Activated T-cell treated with anti-CD3 and anti-CD28 coated beads, Interleukin-2, amount 50 U/mL, for 48 hours (primary cell): ENCODE results near the gene TPR.

ENCODE experiments used
- DNase-seq, 2 experiments: peaks; one replicate each; pipeline ENCODE4 v3.0.0-alpha.2; 2020

Gene TPR

GRCh38 chr1:186326009-186326408 is 49.0 kb downstream of the TPR start:
- DNase-seq: no peak

DNA sequence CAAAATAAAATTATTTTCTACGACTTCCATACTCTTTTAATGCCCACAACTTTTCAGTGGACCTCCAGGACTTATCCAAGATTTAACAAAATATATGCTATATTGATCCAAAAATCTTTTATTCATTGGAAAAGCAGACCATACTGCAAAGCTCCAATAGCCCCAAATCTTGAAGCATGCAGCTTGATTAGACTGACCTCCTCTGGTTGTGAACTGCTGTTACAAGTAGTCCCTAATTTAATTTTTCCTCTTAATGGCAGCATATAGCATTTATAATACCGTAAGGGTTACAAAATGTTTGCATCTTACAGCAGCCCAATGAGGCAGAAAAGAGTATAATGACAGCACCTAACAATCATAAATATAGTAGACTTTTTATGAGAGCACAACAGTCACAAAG is 49.8 kb downstream of the TPR start:
- no peak for DNase-seq

DNA sequence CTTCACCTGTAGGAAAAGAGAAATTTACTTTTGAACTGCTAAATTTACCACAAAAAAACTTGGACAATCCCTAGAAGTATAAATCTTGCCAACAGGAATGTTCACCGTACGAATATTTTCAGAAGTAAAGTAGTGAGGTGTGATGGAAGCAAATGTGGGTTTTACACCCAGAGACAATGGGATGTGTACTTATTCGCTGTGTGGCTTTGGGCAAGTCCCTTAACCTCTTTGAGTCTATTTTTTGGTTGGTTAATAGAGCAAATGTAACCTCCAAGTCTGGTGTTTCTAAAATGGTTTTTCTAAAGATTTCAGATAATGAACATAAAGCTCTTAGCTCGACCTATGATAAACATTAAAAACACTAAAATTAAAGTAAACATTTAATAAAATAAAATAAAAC is 51.2 kb downstream of the TPR start:
- DNase-seq: no peak

- no peak for DNase-seq
These were observed 59.5 kb downstream of the TPR start for GRCh38 chr1:186315570-186315969.

- no peak for DNase-seq
These were observed 63.5 kb downstream of the TPR start for GRCh38 chr1:186311375-186312051.

- DNase-seq: no peak
These were observed 64.7 kb downstream of the TPR start for GRCh38 chr1:186310307-186310706.

DNA sequence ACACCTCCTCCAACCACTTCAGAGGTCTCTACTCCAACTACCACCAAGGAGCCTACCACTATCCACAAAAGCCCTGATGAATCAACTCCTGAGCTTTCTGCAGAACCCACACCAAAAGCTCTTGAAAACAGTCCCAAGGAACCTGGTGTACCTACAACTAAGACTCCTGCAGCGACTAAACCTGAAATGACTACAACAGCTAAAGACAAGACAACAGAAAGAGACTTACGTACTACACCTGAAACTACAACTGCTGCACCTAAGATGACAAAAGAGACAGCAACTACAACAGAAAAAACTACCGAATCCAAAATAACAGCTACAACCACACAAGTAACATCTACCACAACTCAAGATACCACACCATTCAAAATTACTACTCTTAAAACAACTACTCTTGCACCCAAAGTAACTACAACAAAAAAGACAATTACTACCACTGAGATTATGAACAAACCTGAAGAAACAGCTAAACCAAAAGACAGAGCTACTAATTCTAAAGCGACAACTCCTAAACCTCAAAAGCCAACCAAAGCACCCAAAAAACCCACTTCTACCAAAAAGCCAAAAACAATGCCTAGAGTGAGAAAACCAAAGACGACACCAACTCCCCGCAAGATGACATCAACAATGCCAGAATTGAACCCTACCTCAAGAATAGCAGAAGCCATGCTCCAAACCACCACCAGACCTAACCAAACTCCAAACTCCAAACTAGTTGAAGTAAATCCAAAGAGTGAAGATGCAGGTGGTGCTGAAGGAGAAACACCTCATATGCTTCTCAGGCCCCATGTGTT is 66.6 kb downstream of the TPR start:
- no peak for DNase-seq

GRCh38 chr1:186307445-186307844 is 67.6 kb downstream of the TPR start:
- no peak for DNase-seq

- no peak for DNase-seq
These were observed 68.5 kb downstream of the TPR start for GRCh38 chr1:186306533-186306932.

DNA sequence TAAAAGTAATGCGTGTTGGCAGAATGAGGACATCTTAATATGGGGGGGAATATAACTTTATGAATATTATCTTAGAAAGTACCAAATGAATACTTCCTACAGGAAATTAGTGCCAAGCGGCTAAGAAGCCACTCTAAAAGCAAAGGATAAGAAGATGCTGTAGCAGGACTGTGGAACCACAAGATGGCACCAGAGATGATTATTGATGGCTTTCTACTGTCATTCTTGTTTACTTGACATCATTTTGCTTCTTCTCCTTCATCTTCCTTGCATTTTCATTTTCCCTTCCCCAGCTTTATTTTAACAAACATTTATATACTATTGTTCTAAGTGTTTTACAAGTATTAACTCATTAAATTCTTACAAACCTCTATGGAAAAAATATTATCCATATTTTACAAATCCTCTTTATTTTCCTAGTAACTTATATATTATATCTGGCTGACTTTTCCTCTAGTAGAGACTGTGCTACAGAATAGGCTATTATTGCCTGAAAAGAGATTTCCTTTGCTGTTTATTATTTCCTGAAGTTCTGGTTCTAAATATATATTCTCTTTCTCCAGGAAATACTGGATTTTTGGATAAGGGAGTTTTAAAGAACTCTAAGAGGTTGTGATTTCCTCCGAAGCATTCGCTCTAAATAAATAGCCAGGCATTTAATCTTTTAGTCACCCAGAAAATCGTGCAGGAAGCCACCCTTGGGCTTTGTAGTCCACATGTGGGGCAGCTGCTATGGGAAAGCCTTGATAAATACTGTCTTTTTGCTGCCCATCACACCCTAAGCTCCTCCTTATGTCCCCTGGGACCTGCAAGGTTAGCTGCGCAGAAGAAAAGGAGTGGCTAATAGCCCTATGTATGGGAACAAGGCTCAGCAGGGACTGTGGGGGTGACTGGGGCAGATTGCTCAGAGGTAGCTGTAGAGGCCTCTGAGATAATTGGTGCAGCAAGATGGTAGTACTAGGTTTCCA is 69.8 kb downstream of the TPR start:
- DNase-seq: no peak

GRCh38 chr1:186303911-186304310 is 71.1 kb downstream of the TPR start:
- no peak for DNase-seq

GRCh38 chr1:186302381-186302920 is 72.6 kb downstream of the TPR start:
- no peak for DNase-seq

GRCh38 chr1:186301448-186301847 is 73.6 kb downstream of the TPR start:
- no peak for DNase-seq

DNA sequence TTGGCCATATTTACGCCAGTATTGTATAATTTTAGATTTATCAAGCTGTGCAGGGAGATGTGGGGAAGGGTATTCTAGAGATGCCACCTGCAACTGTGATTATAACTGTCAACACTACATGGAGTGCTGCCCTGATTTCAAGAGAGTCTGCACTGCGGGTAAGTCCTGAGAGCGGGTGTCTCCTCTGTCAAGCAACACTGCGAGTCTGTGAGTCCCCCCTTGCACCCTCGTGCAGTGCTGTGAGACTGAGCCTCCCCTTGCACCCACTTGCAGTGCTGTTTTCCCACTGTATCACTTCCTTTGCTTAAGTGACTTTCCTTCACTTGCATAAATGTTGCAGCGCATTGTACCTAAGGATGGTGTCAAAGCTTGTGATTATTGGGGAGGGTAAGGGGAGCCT is 75.0 kb downstream of the TPR start:
- DNase-seq: no peak

DNA sequence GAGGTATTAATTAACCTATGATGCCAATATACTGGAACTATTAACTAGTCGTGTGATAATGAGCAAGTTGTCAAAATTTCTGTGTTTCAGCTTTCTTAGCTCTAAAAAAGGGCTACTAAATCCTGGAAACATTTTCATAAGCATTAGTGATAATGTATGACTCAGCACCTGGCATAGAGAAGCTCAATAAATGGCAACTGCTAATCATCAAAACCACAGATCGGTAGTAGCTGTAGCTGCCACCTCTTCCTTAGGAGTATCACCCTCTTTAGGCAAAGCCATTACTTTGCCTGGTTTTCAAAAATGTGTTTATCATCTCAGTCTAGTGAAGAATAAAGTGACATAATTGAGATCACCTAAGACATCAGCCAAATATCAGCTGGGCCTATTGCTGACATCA is 75.5 kb downstream of the TPR start:
- no peak for DNase-seq

DNA sequence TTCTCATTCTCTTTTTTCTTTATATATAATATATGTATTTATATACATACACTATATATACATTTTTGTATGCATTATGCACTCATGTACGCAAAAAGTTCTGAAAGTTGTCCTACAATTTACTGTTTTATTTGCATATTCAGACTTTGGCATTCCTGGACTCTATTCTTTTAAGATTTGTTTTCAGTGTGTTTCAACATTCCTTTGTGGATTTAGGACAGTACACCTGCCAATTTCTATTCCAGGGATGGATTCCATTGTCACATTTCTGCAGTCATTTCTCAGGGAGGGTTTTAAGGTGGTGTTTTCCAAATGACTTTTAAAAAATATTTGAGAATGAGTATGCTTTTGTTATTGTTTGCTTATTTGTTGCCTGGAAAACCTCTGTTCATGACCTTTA is 76.2 kb downstream of the TPR start:
- no peak for DNase-seq

GRCh38 chr1:186297439-186298045 is 77.5 kb downstream of the TPR start:
- no peak for DNase-seq

GRCh38 chr1:186295980-186296379 is 79.1 kb downstream of the TPR start, which contains the start of gene PRG4:
Gene PRG4, plus strand, starts transcription at chr1:186296279.
- no peak for DNase-seq

DNA sequence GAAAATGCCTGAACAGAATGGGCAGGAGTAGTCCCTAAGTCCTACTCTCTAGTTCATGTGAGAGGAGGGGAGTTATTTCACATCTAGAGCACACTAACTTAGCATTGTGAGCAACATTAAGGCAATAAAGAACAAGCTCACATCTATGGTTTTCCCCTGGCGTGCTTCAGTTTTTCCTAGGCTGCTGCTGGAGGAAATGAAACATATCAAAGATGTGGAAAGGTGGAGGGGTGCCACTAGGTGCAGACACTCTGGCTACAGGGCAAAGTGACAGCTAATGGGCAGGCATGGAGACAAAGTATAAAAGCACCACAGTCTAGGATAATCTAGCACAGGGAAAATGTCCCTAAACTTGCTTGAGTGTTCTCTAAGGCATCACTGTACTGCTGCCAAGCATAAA is 82.2 kb downstream of the TPR start:
- no peak for DNase-seq

DNA sequence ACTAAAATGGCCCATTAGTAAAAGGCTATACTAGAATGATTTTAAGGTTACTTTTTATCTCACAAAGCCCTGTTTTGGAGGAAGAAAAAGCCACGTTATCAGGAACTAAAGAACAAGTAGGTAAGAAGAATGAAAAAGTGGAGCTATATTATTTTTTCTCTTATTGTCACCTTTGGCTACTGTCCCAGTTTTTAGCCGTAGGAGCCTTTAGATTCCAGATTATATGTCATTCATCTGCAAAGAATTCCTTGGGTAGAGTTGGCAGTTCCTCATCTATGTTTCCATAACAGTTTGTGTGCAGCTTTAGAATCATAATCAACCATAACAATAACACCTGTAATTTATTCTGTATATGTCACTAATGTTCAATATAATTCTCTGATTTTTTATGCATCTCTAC is 83.8 kb downstream of the TPR start:
- DNase-seq: no peak

DNA sequence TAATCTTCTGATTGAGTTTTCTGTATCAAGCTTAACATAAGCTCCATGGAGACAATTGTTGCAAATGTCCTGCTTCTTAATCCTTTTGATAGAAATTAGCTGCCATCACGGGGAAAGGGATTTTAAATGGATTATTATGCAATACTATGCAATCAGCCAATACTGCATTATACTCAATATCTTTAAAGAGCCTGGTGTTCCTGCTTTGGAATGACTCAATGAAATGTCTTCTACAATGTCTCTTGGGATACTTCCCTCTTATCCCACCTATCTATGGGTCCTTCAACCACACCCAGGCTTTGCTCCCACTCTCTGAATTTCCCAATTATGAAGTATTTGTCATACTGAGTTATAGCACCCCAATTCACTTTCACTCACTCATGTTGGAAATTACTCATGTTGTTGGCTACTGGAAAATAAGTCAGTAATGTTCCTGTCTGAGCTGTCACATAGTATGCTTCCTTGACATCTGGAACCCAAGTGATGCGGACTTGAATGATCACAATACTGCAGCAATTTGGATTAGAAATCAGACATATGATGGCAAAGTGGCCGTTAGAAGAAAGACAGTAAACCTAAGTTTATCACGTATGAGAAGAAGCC is 85.0 kb downstream of the TPR start:
- DNase-seq: no peak

- no peak for DNase-seq
These were observed 88.3 kb downstream of the TPR start for GRCh38 chr1:186286615-186287315.
